Measurements from ENCODE around the gene BBS12. TPM values are rescaled to one million over a fixed set of nuclear protein-coding genes. Genes with fewer than 3 reads are reported as not detected.

The BBS12 gene
- total RNA-seq, 2 donors from 2014 or later: 4.1 to 6.4 TPM

GRCh38 chr4:122747068-122747467 is 14.6 kb downstream of the BBS12 start:
- intact Hi-C loops (cut with DNase I): no loop called here
- Histone ChIP-seq H3K27ac (no peak overlapping the region), H3K36me3 (no peaks in the 10 kb centered on the region), H3K4me1 (replicated peaks) (no peaks in the 10 kb centered on the region), H3K4me3 (no peak overlapping the region), H3K9me3 (no peaks in the 10 kb centered on the region), H3K27me3 (replicated peaks; ENCODE audit: insufficient read depth) (no peaks in the 10 kb centered on the region)
- WGBS: 100% methylated on average over 1 of the region's 1 CpG
- no peak for DNase-seq (ENCODE audit: low spot score)
- TF ChIP-seq POLR2AphosphoS5 (IDR thresholded peaks at IDR 0.05): no peak
- no peak for TF ChIP-seq POLR2A (IDR thresholded peaks at IDR 0.05)
- no peak for TF ChIP-seq CTCF (IDR thresholded peaks at IDR 0.05)

- Histone ChIP-seq H3K27me3 (replicated peaks; ENCODE audit: insufficient read depth) (no peaks in the 10 kb centered on the region), H3K4me3 (no peak overlapping the region), H3K36me3 (no peaks in the 10 kb centered on the region), H3K4me1 (replicated peaks) (no peaks in the 10 kb centered on the region), H3K9me3 (no peaks in the 10 kb centered on the region), H3K27ac (no peak overlapping the region)
- intact Hi-C loops (cut with DNase I): no loop called here
- TF ChIP-seq POLR2AphosphoS5 (IDR thresholded peaks at IDR 0.05) (no peak), POLR2A (IDR thresholded peaks at IDR 0.05) (no peak), CTCF (IDR thresholded peaks at IDR 0.05) (no peak)
- no peak for DNase-seq (ENCODE audit: low spot score)
- WGBS: 85% methylated on average over 1 of the region's 1 CpG
These were observed 15.4 kb downstream of the BBS12 start for GRCh38 chr4:122747883-122748282.

GRCh38 chr4:122749704-122750454 is 17.4 kb downstream of the BBS12 start:
- DNase-seq (ENCODE audit: low spot score): no peak
- TF ChIP-seq CTCF (IDR thresholded peaks at IDR 0.05) (no peak), POLR2AphosphoS5 (IDR thresholded peaks at IDR 0.05) (no peak), POLR2A (IDR thresholded peaks at IDR 0.05) (no peak)
- Histone ChIP-seq H3K9me3 (no peaks in the 10 kb centered on the region), H3K4me3 (no peak overlapping the region), H3K27me3 (replicated peaks; ENCODE audit: insufficient read depth) (no peaks in the 10 kb centered on the region), H3K4me1 (replicated peaks) (no peaks in the 10 kb centered on the region), H3K27ac (no peak overlapping the region), H3K36me3 (no peaks in the 10 kb centered on the region)
- 89% methylated on average over 5 of the region's 5 CpGs for WGBS
- intact Hi-C loops (cut with DNase I): no loop called here

- 25% methylated on average over 4 of the region's 4 CpGs for WGBS
- Histone ChIP-seq H3K27me3 (replicated peaks; ENCODE audit: insufficient read depth) (no peaks in the 10 kb centered on the region), H3K4me3 (no peak overlapping the region), H3K36me3 (no peaks in the 10 kb centered on the region), H3K9me3 (no peaks in the 10 kb centered on the region), H3K4me1 (replicated peaks) (no peaks in the 10 kb centered on the region), H3K27ac (no peak overlapping the region)
- TF ChIP-seq POLR2A (IDR thresholded peaks at IDR 0.05): no peak
- TF ChIP-seq POLR2AphosphoS5 (IDR thresholded peaks at IDR 0.05): no peak
- TF ChIP-seq CTCF (IDR thresholded peaks at IDR 0.05): no peak
- no peak for DNase-seq (ENCODE audit: low spot score)
- intact Hi-C loops (cut with DNase I): loop anchor here (5.0 kb wide), 1 partner anchor 157 kb away; no protein-coding TSS in a partner anchor
These were observed 23.2 kb downstream of the BBS12 start for GRCh38 chr4:122755675-122756074.

- Histone ChIP-seq H3K27me3 (replicated peaks; ENCODE audit: insufficient read depth) (no peaks in the 10 kb centered on the region), H3K9me3 (no peaks in the 10 kb centered on the region), H3K27ac (no peak overlapping the region), H3K4me1 (replicated peaks) (no peaks in the 10 kb centered on the region), H3K4me3 (no peak overlapping the region), H3K36me3 (no peaks in the 10 kb centered on the region)
- no peak for TF ChIP-seq POLR2AphosphoS5 (IDR thresholded peaks at IDR 0.05)
- peak; percentile 55 to 80 (median 75) for TF ChIP-seq CTCF (IDR thresholded peaks at IDR 0.05)
- DNase-seq (ENCODE audit: low spot score): no peak
- intact Hi-C loops (cut with DNase I): loop anchor here (5.0 kb wide), 1 partner anchor 154 kb away; no protein-coding TSS in a partner anchor
- whole genome bisulfite sequencing: 38% methylated on average over 2 of the region's 2 CpGs
These were observed 25.5 kb downstream of the BBS12 start for GRCh38 chr4:122758033-122758432.

Data from prostate gland (tissue), 2 donors.